Germinal center (tissue), 1 donor: Measurements from ENCODE around the gene DNAL1.

Experiments
- DNase-seq: peaks from one replicate; pipeline ENCODE4 v3.0.0; 2012; ENCODE audit warnings: mixed read lengths, low spot score

DNAL1 gene

DNA sequence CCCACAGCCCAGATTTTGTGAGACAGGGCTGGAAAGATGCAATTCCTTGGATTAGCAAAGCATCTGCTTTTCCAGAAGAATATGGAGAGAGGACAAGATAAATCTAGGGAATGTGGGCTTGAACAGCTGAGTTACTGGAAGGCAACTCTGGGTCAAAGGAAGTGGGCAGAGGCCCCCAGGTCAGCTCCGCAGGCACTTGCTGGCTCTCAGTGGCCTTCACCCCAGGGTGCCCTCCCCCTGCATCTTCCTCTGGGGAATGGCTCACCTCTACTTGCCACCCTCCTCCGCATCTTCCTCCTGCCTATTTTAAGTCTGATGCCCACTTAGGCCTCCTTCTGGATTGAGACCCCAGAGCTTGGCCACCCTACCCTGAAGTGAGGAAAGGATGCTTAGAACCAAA is 79.9 kb downstream of the DNAL1 start:
- no peak for DNase-seq

DNA sequence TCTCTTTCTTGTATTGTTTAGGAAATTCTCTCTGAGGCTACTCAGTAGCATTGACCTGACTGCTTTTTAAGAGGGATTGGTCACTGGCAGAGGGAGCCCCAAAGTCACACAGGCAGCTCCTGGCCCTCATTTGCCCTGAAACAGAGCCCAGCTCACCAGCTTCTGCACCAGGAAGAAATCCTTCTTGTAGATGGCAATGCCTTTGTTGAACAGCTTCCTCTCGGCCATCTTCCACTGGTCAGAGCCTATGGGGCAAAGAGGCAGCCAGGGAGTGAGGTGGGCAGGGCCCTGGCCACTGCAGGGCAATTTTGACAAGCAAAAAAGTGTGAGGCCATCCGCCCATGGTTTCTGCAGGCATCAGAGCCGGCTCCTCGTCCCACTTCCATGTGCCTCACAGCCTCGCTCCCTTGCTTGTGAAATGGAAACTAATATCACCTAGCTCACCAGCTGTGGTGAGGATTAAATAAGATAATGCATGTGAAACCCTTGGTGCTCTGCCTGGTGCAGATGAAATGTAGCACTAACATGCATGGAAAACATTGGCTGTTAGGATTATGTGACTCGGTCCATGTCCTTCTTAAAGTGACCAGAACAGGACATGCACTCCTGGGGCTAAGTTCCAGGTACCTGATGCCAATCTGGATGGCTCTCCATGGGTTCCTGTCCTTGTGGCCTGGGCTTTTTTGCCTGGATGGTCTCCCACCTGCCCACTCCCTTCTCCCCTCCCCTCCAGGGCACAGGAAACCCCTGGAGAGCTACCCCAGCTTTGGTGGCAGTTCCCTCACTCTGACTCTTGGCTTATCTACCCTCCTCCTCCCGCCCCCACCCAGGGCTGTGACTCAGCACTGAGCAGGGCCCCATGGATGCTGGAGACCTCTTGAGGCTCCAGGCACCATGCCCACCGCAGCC is 80.6 kb downstream of the DNAL1 start:
- no peak for DNase-seq

DNA sequence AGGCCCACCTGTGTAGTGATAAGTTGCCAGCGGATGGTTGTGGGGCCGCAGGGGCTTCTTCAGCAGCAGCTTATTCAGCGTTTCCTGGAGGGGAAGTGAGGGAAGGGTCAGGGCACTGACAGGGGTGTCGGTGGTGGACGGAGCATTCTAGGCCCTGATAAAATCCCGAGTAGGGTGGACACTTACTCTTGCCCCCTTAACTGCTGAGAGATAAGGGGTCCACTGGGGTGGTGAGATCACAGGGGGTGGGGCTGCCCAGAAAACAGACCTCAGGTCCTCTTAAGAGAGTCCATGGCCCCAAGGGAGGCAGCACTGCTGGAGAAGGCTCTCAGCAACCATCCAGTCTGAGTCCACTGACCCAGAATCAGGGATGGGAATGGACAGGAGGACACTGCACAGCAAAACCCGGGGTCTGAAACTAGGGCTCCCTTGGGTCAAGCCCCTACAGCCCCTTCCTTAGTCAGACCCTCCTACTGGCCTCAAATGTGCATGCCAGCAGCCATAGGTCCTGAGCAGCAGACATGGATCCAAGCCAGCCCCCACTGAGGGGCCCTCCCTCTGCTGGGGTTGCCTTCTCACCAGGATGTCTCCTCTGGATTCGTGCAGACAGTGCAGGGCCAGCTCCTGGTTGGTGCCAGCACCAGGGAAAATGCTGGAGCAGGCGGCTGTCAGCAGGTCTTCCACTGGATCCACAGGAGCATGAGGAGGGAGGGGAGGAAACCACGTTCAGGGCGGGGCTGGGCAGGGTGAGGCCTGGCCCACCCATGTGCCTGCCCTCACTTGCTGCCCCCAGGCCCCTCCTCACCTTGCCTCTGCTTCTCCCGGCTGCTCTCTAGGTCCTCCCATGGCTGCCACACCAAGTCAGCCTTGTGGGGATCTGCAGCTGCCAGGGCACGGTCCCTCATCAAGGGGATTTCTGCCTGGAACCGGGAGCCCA is 81.5 kb downstream of the DNAL1 start:
- DNase-seq: no peak

DNA sequence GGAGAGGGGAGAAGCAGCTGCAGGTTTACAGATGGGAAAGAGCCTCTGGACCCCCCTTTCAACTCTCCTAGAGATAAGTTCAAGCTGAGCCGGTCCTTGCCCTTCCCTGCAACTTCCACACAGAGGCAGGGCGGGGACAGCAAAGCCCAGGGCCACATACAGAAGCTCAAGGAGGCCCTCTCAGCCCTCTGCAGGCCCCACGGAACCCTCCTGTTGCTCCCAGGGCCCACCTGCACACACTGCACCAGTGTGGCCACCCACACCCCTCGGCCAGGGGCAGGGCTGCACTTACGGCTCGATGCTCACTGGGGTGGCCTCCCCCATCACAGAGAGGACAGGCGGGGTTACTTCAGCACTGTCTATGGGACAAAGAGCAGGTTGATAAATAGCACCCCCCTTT is 82.4 kb downstream of the DNAL1 start:
- no peak for DNase-seq

DNA sequence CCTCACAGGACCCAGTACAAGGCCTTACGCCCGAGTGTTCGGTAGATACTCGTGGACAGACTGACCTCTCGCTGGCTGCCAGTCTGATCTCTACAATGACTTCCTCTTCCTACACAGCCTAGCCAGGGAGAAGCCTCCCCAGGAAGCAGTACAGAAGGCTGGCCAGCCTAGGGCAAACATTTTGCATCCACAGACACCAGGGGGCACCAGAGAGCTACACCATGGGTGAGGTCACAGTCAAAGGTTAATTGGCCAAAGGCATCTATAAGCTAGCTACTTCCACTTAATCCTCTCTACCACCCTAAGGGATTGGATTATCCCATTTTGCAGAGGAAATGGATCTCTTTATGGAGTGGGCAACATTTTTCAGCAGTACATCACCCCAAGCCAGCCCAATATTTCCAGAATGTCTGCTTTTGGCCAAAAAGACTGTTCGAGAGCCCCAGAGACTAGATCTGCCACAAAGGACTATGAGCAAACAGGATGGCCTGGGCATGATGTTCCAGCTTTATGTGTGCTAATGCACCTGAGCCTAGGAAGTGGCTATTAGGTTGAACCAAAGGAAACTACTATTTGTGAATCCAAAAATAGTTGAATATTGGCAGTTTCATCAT is 84.0 kb downstream of the DNAL1 start:
- DNase-seq: peak; percentile 87

DNA sequence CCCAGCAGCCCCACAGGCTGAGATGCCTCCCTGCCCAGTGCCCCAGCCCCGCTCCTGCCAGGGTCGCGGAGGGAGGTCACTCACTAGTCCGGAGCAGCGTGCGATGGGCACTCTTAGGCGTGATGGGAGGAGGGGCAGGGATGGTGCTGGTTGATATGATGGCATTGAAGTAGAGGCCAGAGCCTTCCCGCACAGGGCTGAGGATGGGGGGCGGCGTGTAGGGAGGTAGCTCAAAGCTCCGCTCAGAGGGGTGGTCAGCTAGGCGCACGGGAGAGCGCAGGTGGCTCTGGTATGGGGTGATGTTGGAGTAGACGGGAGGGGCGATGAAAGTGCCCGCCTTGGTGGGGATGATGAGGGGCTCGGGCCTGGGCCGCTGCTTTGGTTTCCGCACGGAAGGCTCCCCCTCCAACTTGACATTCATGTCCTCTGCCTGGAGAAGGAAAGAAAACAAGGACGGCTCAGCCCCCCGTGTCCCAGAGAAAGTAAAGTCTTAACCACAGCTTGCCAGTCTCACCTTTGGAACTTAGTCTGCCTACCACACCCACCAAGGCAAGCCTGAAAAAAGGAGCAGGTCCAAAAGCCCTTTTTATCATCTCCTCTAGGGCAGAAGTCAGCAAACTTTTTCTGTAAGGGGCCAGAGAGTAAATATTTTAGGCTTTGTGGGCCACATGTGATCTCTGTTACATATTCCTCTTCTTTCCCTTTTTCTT is 84.9 kb downstream of the DNAL1 start:
- no peak for DNase-seq

DNA sequence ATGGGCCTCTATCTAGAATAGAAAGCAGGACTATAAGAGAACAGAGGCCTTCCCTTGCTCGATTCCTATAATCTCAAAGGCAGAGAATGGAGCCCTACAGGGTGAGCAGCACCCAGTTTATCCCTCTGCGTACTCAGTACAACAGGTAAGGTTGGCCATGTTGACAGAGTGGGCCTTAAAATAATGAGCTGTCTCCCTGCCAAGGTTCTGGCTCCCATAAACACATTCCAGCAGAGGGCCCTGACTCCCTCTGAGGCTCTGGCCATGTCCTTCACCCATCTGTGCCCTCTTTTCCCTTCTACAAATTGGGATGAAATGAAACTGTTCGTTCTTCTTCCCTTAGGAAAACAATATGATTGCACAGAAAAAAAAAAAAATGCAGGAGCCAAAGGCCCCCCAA is 86.3 kb downstream of the DNAL1 start:
- DNase-seq: no peak

DNA sequence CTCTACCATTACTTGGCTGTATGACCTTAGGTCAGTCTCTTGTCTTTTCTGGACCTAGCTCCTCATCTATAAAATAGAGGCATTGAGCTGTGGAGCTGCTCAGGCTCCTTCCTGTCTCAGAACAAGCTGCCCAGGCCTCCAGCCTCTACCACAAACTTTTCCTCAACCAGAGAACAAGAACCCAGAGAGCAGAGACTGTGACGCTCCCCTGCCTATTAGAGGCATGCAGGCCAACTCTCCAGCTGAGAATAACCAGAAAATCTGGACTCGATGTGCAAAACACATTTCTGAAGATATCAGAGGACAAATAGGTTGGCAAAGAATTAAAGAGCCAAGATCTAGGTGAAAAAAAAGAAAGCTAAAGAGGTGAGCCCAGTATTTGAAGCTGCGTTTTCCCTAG is 87.2 kb downstream of the DNAL1 start:
- DNase-seq: no peak

DNA sequence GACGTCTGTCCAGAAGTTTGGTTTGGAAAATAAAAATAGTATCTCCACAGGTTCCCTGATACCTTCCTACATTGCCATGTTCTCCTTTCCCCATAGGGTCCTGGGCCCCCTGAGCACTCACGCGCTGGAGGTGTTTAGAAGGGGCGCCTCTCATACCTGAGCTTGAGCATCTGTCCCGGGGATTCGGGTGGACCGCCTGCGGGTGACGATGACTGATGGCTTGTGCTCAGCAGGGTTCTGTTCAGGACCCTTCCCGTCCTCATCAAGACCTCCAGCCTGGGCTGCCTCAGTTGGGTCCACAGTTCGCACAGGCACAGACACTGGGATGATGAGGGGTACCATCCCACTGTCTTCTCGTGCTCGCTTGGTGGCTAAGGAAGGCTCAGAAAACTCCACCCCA is 92.1 kb downstream of the DNAL1 start:
- DNase-seq: no peak

DNA sequence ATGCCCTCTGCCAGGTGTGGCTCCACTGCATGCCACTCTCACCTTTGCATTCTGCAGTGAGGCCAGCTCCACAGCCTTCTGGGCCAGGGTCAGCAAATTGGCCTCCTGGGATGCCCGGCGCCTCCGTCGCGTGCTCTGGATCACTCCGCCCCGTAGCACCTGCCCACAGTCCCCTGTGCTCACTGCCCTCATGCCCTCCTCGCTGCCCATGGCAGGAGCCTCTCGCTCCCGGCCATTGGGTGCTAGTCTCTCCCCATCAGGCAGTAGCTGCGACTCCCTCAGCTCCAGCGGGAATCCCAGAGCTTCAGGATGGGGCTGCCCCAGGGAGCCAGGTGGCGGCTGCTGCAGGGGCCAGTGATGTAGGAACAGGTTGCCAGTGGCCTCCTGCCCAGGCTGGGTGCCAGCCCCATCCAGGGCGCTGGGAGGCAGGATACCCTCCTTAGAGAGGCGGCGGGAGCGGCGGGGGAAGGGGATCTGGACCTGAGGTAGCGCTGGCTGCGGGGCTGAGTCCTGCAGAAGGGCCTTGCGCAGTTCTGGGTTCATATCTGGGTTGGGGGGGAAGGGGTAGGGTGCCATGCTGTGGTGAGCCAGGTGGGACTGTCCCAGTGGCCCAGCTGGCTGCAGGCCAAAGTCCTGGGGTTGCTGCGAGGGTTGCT is 93.9 kb downstream of the DNAL1 start:
- DNase-seq: no peak

DNA sequence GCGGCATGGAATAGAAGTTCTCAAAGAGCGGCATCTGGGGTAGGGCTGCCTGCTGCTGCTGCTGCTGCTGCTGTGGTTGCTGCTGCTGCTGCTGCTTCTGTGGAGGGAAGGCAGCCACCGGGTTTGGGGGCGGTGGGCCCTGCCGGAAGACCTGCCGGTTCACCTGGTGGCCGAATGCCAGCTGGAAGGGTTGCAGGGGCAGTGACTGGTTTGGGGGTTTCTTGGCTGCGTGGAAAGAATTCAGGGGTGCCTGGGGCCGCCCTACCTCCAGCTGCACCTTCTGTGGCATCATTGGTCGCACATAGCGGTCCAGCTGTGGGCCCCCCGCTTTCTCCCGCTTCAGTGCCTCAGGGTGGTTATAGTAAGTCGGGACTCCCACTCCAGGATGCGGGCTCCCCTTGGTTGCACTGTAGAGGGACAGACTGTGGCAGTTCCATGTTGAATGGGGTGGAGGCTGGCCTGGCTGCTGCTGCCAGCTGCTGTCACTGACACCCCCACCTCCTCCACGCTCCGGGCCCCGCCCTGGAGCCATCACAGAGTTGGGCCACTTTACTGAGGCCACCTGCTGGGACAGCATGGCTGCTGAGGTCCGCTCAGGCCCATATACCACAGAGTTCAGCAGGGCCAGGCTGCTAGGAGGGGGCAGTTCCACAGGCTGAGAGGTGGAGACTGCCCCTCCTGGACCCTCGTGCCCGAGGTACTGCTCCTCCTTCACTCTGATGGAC is 94.5 kb downstream of the DNAL1 start:
- DNase-seq: no peak

DNA sequence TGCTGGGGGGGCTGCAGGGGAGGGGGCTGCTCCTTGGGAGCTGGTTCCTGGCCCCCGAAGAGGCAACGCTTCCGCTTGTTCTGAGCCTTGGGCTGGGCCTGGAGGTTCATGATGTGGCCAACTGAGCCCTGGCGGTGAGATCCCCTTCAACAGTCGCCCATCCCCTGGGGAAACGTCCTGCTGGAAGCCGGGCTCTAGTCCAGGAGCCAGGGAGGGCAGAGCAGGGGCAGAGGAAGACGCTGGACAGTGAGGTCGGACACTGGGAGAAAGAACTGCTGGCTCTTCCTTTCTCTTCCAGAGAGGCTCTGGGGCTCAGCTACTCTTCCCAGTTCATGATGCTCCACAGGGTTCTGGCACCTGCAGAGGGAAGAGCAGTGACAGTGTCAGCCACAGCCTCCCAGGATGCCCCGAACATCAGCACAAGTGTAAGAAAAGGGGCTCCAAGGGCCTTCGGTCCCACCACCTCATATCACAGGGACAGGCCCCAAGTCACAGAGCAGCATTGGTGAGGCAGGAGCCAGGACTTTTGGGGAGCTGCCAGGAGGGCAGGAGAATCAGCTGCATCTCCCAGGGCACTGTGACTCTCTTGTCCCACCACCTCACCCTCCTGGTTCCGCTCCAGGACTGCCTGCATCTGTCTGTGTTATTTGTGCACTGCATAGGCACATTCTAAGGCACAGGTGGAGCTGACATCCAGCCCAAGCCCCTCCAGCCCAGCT is 95.3 kb downstream of the DNAL1 start:
- DNase-seq: no peak

DNA sequence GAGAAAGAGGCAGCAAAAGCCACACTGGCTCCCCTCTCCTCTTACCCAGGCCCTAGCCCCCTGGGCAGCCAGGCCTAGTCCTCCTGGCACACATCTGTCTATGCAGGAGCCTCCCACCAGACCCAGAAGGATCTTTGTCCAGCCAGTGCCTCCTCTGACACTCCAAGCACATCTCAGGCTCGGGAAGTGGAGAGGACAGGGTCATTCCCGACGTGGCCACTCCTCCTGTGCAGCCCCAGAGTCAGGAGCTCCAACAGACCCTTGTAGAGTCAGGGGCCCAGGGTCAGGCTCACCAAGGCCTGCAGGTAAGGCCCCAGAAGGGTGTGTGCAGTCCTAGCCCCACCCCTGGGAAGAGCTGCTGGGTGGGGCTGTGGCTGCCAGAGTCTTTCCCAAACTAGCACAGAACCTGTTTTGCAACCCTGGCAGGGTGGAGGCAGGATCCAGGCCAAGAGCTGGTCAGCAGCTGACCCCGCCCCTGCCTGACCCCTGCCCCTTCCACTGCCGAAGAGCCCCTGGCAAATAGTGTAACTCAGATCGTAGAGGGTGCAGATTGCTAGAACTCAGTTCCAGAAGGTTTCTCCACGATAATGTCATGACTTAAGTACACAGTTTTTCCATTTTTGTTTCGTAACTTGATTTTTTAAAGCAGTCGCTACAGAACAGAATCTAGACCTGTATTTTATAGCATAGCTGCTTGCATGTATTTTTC is 96.0 kb downstream of the DNAL1 start:
- DNase-seq: no peak

DNA sequence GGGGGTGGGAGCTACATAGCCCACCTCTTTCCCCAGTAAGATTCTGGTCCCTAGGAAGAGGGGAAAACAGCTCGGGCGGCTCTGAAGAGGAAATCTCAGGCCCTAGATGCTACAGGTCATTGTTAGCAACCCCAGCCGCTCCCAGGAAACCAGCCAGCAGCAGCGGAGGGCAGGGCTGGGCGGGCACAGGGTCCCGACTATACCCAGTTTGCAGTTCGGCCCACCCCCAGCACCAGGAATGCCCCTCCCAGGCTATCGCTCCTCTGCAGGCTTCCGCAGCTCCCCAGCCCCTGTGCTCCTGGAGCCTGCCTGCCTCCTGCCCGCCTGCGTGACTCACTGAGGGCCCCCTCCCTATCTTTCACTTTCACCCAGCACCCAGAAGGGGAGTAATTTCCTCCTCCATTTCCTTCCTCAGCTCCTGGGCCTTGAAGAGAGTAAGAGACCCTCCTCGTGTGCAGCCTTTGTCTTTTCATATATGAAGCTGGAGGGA is 96.6 kb downstream of the DNAL1 start:
- DNase-seq: peak; percentile 72

DNA sequence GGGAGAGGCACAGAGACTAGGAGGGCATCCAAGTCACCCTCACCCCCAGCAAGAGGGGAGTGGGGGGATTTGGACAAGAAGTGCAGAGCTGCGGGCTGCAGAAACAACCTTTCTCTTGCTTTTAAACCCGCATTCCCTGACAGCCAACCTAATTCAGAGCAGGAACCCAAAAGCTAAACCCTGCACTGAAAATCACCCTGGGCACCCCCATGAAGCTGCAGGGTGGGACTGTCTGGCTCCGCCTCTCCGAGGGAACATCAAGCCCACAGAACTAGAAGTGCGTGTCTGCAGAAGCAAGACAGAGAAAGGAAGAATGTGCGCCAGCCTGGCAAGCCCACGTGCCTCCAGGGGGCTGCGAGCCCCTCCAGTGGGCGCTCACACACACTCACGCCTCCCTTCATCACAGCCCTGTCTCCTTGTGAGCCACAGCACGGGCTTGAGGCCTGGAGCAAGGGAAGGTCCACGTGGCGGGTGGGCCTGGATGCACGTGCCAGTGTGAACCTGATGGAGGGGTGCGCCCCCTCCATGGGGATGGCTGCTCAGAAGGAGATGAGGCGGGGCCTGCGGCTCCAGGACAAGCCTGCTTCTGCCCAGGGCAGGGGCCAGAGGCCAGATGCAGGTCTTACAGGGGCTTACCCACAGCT is 97.2 kb downstream of the DNAL1 start:
- DNase-seq: no peak

DNA sequence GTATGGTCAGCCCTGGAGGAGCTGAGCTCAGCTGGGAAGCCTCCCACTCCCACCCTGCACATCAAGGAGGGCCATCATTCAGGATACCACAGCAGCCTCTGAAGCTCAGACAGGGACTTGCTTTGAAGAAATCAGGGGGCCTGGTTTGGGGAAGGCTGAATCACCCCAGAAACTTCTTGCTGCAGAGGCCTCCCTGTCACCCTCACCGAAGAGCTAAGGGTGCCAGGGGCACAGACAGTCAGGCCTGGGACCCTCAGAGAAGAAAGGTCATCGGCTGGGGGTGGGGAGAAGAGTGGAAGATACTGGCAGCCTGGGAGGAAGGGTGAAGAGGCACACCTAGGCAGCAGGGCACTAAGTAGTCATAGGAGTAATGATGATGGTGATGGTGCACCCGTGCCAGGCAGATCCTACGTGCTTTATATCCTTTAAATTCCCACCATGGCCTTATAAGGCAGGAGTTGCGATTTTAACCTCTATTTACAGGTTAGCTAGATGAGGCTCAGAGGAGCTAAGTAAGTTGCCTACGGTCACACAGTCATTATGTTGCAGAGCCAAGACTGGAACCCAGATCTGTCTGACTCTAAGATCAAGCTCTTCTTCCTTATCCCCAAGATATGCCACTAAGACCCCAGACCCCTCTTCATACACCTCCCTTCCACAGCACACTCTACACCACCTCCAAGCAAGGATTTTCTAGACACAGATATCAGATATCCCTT is 97.9 kb downstream of the DNAL1 start:
- no peak for DNase-seq

DNA sequence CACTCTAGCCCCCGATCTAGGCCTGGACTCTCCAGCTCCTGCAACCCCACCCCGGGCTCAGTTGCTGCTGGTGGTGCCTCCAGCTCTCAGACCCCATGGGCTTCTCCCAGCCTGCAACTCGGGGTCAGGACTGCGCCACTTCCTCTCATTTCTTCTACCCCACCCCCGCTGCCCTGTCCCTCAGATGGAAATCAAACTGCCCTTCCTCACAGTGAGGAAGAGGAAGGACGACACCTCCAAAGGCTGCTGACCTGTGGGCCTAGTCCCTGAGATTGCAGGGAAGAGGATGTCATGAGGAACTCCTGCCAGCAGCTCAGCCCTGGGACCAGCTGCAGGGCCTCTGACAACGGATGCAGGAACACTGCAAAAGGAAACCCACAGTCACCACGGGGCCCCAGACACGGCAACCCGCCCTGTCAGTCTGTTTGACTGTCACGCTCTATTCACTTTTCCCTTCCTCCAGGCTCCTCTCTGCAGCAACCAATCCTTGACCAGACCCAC is 98.7 kb downstream of the DNAL1 start:
- DNase-seq: no peak
